GM19372 (cell line): ENCODE measurements around the gene ACP3.
A peak's percentile ranks its signal among the peaks of the same experiment; 100 is the strongest.
"Not testable (repeated sequence)": the region's sequence is repeated elsewhere in the genome, so short reads cannot be mapped to it uniquely, and the experiment has no call there.

ENCODE experiments used
- ATAC-seq: cut with Tn5 transposase; IDR thresholded peaks from one replicate; pipeline ENCODE4 v1.9.1; 2021; ENCODE audit warnings: mild to moderate bottlenecking, low read depth, moderate library complexity; ENCODE audit not compliant: unreplicated experiment

The ACP3 gene

GRCh38 chr3:132317229-132317948 is at the start of gene ACP3:
ACP3 (plus strand) TSS chr3:132317407; CDS start chr3:132317457, 50 bp downstream.
- ATAC-seq, result peak; percentile 79

GRCh38 chr3:132268956-132269355 is 48.3 kb upstream of the ACP3 start:
- no peak for ATAC-seq

GRCh38 chr3:132273036-132273435 is 44.2 kb upstream of the ACP3 start:
- ATAC-seq, result no peak

GRCh38 chr3:132276228-132276906 is 40.8 kb upstream of the ACP3 start:
- ATAC-seq, result no peak

- ATAC-seq, result no peak
Observed at GRCh38 chr3:132279030-132279429, 38.2 kb upstream of the ACP3 start.

- peak; percentile 89 for ATAC-seq
Observed at GRCh38 chr3:132283440-132283839, 33.8 kb upstream of the ACP3 start.

- ATAC-seq, result no peak
Observed at GRCh38 chr3:132283916-132284405, 33.2 kb upstream of the ACP3 start.

GRCh38 chr3:132284781-132285619 is 32.2 kb upstream of the ACP3 start:
- no peak for ATAC-seq

GRCh38 chr3:132285620-132285945 is 31.6 kb upstream of the ACP3 start:
- ATAC-seq, result no peak

- ATAC-seq, result no peak
Observed at GRCh38 chr3:132286035-132286434, 31.2 kb upstream of the ACP3 start.

- no peak for ATAC-seq
Observed at GRCh38 chr3:132288357-132288756, 28.9 kb upstream of the ACP3 start.

- no peak for ATAC-seq
Observed at GRCh38 chr3:132289316-132289715, 27.9 kb upstream of the ACP3 start.

- ATAC-seq, result no peak
Observed at GRCh38 chr3:132290833-132291232, 26.4 kb upstream of the ACP3 start.

- no peak for ATAC-seq
Observed at GRCh38 chr3:132292042-132292441, 25.2 kb upstream of the ACP3 start.

- no peak for ATAC-seq
Observed at GRCh38 chr3:132293251-132293650, 24.0 kb upstream of the ACP3 start.

- no peak for ATAC-seq
Observed at GRCh38 chr3:132294906-132295305, 22.3 kb upstream of the ACP3 start.

- ATAC-seq, result not testable (repeated sequence)
Observed at GRCh38 chr3:132303336-132304201, 13.6 kb upstream of the ACP3 start.

GRCh38 chr3:132304351-132304750 is 12.9 kb upstream of the ACP3 start:
- not testable (repeated sequence) for ATAC-seq

GRCh38 chr3:132310057-132310456 is 7.2 kb upstream of the ACP3 start:
- ATAC-seq, result not testable (repeated sequence)

- ATAC-seq, result no peak
Observed at GRCh38 chr3:132311316-132311715, 5.9 kb upstream of the ACP3 start.
